ENCODE measurements around the gene FAM133A. TPM values are rescaled to one million over a fixed set of nuclear protein-coding genes. Genes with fewer than 3 reads are reported as not detected.

FAM133A gene
- total and polyA plus RNA-seq, 2 experiments from 2014 or later, result 0.31 to 0.71 TPM

GRCh38 chrX:93695981-93696380, 22.0 kb downstream of the FAM133A start:
- no peaks in the 10 kb centered on the region for H3K4me1 ChIP-seq (ENCODE audit: low read depth)
- no peak for DNase-seq (ENCODE audit: low read depth in 1 of 2, low spot score in 1 of 2)

GRCh38 chrX:93703701-93704100, 29.7 kb downstream of the FAM133A start:
- H3K36me3 ChIP-seq, result no peaks in the 10 kb centered on the region
- no peaks in the 10 kb centered on the region for H3K27me3 ChIP-seq
- H3K9me3 ChIP-seq (ENCODE audit: low read depth), result no peaks in the 10 kb centered on the region
- H3K4me3 ChIP-seq, result no peak overlapping the region
- H3K27ac ChIP-seq, result no peak overlapping the region
- no peaks in the 10 kb centered on the region for H3K4me1 ChIP-seq (ENCODE audit: low read depth)
- DNase-seq (ENCODE audit: low read depth in 1 of 2, low spot score in 1 of 2), result no peak
- no peak for TF ChIP-seq CTCF (IDR thresholded peaks at IDR 0.05; ENCODE audit: low read depth, low read length)

More at GRCh38 chrX:93695981-93696380, 22.0 kb downstream of the FAM133A start:
- Histone ChIP-seq H3K4me3 (no peak overlapping the region), H3K9me3 (ENCODE audit: low read depth) (no peaks in the 10 kb centered on the region), H3K27me3 (no peaks in the 10 kb centered on the region), H3K27ac (no peak overlapping the region), H3K36me3 (no peaks in the 10 kb centered on the region)
- TF ChIP-seq CTCF (IDR thresholded peaks at IDR 0.05; ENCODE audit: low read depth, low read length), result no peak

- TF ChIP-seq CTCF (IDR thresholded peaks at IDR 0.05; ENCODE audit: low read depth, low read length), result no peak
- DNase-seq (ENCODE audit: low read depth in 1 of 2, low spot score in 1 of 2), result no peak
- Histone ChIP-seq H3K4me1 (ENCODE audit: low read depth) (no peaks in the 10 kb centered on the region), H3K4me3 (no peak overlapping the region), H3K9me3 (ENCODE audit: low read depth) (no peaks in the 10 kb centered on the region), H3K27me3 (no peaks in the 10 kb centered on the region), H3K27ac (no peak overlapping the region), H3K36me3 (no peaks in the 10 kb centered on the region)
Measured at GRCh38 chrX:93711076-93711475, 37.1 kb downstream of the FAM133A start.

- no peak overlapping the region for H3K4me3 ChIP-seq
- no peaks in the 10 kb centered on the region for H3K4me1 ChIP-seq (ENCODE audit: low read depth)
- no peak for DNase-seq (ENCODE audit: low read depth in 1 of 2, low spot score in 1 of 2)
- no peaks in the 10 kb centered on the region for H3K36me3 ChIP-seq
- H3K27me3 ChIP-seq, result no peaks in the 10 kb centered on the region
- H3K9me3 ChIP-seq (ENCODE audit: low read depth), result no peaks in the 10 kb centered on the region
- TF ChIP-seq CTCF (IDR thresholded peaks at IDR 0.05; ENCODE audit: low read depth, low read length), result no peak
- no peak overlapping the region for H3K27ac ChIP-seq
Measured at GRCh38 chrX:93741811-93742210, 67.8 kb downstream of the FAM133A start.

GRCh38 chrX:93760163-93760562, 86.2 kb downstream of the FAM133A start:
- DNase-seq (ENCODE audit: low read depth in 1 of 2, low spot score in 1 of 2), result no peak
- TF ChIP-seq CTCF (IDR thresholded peaks at IDR 0.05; ENCODE audit: low read depth, low read length), result no peak

More at GRCh38 chrX:93760163-93760562, 86.2 kb downstream of the FAM133A start:
- no peaks in the 10 kb centered on the region for H3K36me3 ChIP-seq
- H3K27ac ChIP-seq, result no peak overlapping the region
- no peak overlapping the region for H3K4me3 ChIP-seq
- H3K27me3 ChIP-seq, result no peaks in the 10 kb centered on the region
- H3K9me3 ChIP-seq (ENCODE audit: low read depth), result no peaks in the 10 kb centered on the region
- no peaks in the 10 kb centered on the region for H3K4me1 ChIP-seq (ENCODE audit: low read depth)

Other genes with a start within 250 kb of the FAM133A start
- 61.4 and 67.6 TPM in 2 replicates for gene NAP1L3, start 628 bp upstream of the FAM133A start, total RNA-seq
- 79.1 and 89.5 TPM in 2 replicates for gene NAP1L3, start 628 bp upstream of the FAM133A start, polyA plus RNA-seq

Measured in cardiac muscle cell (in vitro differentiated cells and primary cell).